ENCODE data around the gene DIAPH2.

DNA sequence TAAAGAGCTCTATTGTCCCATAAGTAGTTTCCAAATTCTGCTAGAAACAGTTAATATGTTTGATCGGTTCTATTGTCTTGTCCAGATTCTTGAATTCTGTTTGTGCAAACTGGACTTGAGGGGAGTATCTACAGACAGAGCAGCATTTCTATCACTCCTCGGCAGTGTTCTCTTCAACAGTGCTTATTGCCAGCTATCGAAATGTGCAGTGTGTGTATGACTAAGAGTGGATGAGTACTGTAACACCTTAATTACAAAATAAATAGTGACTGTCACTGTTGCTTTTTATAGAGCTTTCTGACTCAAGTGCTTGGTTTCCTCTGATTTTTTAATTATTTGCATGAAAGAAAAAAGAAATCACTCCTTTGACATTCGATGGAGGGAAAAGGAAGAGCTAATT is 473.6 kb downstream of the DIAPH2 start:
- TF ChIP-seq, protein P1, sequence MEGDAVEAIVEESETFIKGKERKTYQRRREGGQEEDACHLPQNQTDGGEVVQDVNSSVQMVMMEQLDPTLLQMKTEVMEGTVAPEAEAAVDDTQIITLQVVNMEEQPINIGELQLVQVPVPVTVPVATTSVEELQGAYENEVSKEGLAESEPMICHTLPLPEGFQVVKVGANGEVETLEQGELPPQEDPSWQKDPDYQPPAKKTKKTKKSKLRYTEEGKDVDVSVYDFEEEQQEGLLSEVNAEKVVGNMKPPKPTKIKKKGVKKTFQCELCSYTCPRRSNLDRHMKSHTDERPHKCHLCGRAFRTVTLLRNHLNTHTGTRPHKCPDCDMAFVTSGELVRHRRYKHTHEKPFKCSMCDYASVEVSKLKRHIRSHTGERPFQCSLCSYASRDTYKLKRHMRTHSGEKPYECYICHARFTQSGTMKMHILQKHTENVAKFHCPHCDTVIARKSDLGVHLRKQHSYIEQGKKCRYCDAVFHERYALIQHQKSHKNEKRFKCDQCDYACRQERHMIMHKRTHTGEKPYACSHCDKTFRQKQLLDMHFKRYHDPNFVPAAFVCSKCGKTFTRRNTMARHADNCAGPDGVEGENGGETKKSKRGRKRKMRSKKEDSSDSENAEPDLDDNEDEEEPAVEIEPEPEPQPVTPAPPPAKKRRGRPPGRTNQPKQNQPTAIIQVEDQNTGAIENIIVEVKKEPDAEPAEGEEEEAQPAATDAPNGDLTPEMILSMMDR (tag by site-specific recombination; IDR thresholded peaks at IDR 0.05) = no peak
- TF ChIP-seq ZNF146 (tag by site-specific recombination; IDR thresholded peaks at IDR 0.05) (no peak), OSR2 (tag by site-specific recombination; IDR thresholded peaks at IDR 0.05) (no peak)

Data from HEK293 (cell line).